NCI-H524 (cell line): Measurements from ENCODE around the gene LILRB5.
"Not testable (repeated sequence)": the region's sequence is repeated elsewhere in the genome, so short reads cannot be mapped to it uniquely, and the experiment has no call there.

Experiments used
- DNase-seq, 2 experiments: peaks; one replicate each; lab custom pipeline; 2025; lab: John Stamatoyannopoulos, UW

Gene LILRB5

GRCh38 chr19:54211235-54211634 is 45.8 kb downstream of the LILRB5 start:
- DNase-seq, result no peak

- peak in 1 of 2 experiments; percentile 20 for DNase-seq
These were observed 47.1 kb downstream of the LILRB5 start for GRCh38 chr19:54209811-54210494.

GRCh38 chr19:54209058-54209810 is 47.8 kb downstream of the LILRB5 start:
- DNase-seq, result no peak

- no peak for DNase-seq
These were observed 48.4 kb downstream of the LILRB5 start for GRCh38 chr19:54208784-54209057.

- peak in 1 of 2 experiments; percentile 22 for DNase-seq
These were observed 48.9 kb downstream of the LILRB5 start for GRCh38 chr19:54207983-54208783.

- DNase-seq, result no peak
These were observed 49.4 kb downstream of the LILRB5 start for GRCh38 chr19:54207676-54207982.

- DNase-seq, result not testable (repeated sequence)
These were observed 49.9 kb downstream of the LILRB5 start for GRCh38 chr19:54207193-54207592.

GRCh38 chr19:54206831-54207177 is 50.3 kb downstream of the LILRB5 start:
- DNase-seq, result no peak

GRCh38 chr19:54206030-54206830 is 50.8 kb downstream of the LILRB5 start:
- DNase-seq, result no peak

GRCh38 chr19:54204767-54205468 is 52.2 kb downstream of the LILRB5 start:
- no peak for DNase-seq

GRCh38 chr19:54203151-54203611 is 53.9 kb downstream of the LILRB5 start:
- DNase-seq, result no peak

GRCh38 chr19:54201980-54202379 is 55.1 kb downstream of the LILRB5 start:
- no peak for DNase-seq

- DNase-seq, result no peak
These were observed 55.8 kb downstream of the LILRB5 start for GRCh38 chr19:54201172-54201701.
